Kidney tubule cell (primary cell): ENCODE data around the gene TFF1.
A peak's percentile ranks its signal among the peaks of the same experiment; 100 is the strongest.

ENCODE experiments used
- DNase-seq: peaks from one replicate; pipeline ENCODE4 v3.0.0-alpha.2; 2018; ENCODE audit warnings: low spot score

TFF1 gene

DNA sequence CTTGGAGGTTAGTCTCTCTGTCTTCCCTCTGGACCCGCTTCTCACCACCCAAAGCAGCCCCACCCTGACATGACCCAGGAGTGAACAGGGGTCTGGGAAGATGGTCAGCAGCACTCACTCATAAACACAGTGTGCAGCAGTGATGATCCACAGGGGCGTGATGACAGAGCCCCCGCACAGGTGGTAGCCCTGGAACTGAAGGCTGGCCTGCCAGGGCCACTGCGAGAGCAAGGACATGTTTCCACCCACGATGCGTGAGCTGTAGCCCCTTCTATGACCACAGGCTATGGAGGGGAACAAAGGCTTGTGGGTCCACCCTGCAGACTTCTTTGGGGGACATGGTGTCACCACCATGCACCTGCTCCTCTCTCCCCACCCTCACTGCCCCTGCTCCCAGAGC, 16.6 kb upstream of the TFF1 start:
- DNase-seq: no peak

GRCh38 chr21:42381347-42381984, 15.1 kb upstream of the TFF1 start:
- peak; percentile 75 for DNase-seq

GRCh38 chr21:42379426-42380215, 13.3 kb upstream of the TFF1 start:
- DNase-seq: no peak

GRCh38 chr21:42378418-42378817, 12.1 kb upstream of the TFF1 start:
- no peak for DNase-seq

DNA sequence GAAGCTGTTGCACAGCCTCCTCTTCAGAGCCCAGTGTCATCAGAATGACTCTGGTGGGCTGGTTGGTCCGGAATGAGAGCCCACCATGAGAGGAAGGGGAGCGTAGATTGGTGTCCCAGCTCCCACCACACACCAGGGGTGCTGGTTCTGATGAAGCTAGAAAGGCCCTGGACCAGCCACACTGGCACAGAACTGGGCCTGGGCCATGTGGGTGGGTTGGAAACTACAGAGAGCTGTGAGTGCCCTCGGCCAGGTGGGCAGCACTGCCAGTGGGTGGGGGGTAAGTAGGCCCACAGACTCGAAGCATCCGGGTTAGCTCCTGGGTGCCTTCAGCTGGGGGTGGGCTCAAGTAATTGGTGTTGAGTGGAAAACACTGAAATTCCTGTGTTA, 11.6 kb upstream of the TFF1 start:
- no peak for DNase-seq

DNA sequence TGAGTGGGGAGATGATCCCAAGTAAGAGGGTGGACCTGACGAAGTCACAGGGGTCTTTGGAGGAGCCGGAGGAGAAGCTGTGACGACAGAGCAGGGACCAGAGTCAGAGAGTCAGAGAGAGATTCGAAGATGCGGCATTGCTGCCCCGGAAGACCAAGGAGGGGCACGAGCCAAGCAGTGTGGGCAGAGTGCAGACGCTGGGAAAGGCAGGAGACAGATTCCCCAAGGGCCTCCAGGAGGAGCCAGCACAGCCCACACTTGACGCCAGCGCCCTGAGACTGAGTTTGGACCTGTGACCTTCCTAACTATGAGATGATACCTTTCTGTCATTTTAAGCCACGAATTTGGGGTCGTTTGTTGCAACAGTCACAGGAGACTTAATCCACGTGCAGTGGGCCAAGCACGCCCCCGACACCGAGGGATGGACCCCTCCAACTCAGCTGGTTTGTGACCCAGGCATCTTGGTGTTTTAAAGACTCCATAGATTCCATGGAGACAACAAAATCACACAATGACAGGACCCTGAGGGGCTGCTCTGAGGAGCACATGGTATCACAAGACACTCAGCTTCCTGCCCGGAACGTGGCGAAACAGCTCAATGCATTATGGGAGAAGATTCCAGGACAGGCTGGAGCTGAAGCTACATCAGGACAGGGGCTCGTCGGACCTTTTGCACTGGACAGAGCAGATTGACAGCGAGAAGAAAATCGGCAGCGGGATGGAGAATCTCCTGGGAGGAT, 11.0 kb upstream of the TFF1 start:
- DNase-seq: no peak

GRCh38 chr21:42376338-42376982, 10.1 kb upstream of the TFF1 start:
- no peak for DNase-seq

DNA sequence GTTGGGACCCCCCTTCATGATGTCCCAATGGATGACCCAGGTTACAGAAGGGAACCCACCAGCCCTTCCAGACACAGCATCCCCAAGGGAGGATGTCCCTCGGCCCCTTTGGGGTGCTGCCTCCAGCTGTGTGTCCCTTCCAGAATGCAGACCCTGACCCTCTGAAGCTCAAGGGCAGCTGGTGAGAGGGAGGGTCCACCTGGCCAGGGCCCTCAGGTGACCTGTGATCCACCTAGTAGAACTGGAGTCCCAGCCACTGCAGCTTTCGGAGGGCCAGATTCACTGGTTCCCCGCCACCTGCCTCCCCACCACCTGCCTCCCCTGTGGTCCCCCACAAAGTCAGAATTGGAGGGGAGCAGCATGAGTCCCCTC, 9.6 kb upstream of the TFF1 start:
- no peak for DNase-seq

- no peak for DNase-seq
Observed at GRCh38 chr21:42375506-42375905, 9.2 kb upstream of the TFF1 start.

DNA sequence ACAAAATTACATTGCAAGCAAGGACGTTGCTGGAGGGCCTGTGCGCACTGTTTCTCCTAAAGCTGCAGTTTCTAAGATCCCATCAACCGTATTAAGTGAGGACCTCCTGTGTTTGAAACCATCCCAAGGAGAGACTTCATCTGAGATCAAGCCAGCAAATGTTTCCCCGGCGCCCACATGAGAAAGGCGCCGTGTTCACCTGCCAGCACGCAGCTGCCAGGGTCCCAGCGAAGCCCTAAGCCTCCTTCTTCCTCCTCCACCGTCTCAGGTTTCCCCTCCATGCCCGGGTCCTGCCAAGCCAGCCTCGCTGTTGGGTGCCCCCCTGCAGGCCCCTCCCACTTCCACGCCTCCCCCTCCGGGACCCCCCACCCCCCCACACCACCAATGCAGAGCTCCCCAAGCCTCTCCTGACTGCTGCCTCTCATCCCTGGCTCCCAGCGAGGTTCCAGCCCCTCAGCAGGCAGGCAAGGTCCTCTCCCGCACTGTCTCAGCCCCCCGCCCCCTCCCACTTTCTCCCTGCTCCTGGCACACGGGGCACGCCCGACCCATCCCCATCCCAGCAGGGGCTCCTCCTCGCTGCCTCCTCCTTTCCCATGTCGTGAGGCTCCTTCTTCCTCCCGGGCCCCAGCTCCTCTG, 8.6 kb upstream of the TFF1 start:
- no peak for DNase-seq

DNA sequence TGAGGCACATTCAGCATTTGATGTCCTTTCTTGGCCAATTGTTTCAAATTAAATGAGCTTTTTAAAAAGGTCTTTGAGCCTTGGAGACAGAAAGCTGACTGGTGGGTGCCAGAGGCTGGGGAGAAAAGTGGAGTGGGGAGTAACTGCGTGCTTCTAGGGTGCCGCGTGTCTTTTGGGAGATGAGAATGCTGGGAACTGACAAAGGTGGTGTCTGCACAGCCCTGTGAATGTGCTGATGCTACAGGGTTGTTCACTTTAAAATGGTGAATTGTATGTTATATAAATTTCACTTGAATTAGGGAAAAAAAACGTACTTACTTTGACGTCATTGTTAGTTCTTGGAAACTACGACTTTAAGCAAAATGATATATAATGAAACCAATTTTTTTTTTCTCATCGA, 8.1 kb upstream of the TFF1 start:
- no peak for DNase-seq

DNA sequence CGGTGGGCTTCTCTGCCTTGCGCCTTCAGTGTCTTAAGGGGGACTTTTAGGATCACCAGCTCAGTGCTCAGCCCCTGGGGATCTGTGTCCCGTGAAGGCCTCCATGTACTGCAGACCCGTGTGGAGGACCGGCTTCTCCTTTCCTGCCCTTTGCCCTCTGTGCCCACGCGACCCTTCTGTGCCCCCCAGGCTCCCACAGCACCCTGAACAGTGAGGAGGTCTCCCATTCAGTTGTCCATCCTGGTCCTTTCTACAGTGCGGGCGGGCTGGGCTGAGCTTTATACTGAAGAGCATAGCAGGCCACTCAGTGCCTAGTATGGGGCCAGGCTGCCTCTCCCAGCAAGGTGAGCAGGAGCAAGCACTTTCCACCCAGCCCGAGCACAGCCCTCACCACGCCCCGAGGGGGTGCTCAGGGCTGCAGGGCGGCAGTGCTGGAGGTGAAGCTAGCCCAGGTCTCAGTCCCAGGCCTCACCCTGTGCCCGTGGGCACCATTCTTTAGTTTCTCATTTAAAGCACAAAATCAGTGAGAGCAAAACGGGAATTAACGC, 7.6 kb upstream of the TFF1 start:
- DNase-seq: no peak

GRCh38 chr21:42373196-42373907, 7.0 kb upstream of the TFF1 start:
- no peak for DNase-seq

DNA sequence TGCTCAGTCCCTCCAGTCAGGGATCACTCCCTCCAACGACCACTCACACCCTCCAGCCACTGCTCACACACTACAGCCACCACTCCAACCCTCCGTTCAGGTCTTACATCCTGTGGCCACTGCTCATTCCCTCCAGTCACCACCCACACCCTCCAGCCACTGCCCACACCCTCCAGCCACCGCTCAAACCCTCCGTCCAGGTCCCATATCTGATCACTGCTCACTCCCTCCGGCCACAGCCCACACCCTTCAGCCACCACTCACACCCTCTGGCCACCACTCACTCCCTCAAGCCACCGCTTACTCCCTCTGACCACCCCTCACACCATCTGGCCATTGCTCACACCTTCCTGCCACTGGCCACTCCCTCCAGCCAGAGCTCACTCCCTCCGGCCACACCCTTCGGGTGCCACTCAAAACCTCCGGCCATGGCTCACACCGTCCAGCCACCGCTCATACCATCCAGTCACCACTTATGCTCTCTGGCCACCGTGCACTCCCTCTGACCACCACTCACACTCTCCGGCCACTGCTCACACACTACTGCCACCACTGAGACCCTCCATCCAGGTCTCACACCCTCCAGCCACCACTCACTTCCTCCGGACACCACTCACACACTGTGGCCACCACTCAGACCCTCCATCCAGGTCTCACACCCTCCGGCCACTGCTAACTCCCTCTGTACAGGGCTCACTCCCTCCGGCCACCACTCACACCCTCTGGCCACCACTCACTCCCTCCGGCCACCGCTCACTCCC, 4.7 kb upstream of the TFF1 start:
- no peak for DNase-seq

DNA sequence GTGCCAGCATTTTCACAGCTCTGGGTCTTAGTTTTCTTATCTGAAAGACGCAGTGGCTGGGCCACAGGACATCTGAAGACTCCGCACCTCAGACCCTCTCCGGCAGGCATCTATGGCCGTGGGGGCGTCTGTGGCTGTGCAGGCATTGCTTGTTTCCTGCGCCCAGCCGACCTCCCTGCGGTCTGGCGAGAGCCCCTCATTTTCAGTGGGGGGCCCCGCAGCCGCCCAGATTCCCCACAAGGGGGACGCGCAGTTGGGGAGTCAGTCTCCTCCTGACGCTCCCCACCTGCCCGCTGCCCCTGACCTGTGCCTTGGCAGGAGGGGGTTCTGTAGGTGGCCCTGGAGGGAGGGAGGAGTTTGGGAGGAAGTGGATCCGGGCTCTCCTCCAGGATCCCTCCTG, 3.5 kb upstream of the TFF1 start:
- DNase-seq: no peak

- DNase-seq: no peak
Observed at GRCh38 chr21:42367367-42368165, 1.2 kb upstream of the TFF1 start.

DNA sequence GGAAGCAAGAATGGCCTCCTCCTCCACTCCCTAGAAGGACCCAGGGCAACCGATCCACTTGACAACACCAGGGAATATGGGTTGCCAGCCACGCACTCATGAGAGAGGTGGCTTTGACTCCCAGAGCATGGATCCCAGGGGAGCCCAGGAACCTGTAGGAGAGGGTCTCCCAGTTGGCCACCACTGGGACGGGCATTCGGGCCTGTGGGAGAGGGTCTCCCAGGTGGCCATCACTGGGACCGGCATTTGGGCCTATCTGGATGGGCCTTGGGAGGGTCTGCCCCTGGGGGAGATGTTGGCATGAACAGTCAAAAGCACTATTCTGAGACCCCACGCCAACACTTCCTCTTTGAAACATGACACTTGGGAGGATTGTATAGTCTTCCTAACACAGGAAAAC, 565 bp downstream of the TFF1 start:
- DNase-seq: no peak

GRCh38 chr21:42364304-42364865, 1.9 kb downstream of the TFF1 start:
- no peak for DNase-seq

GRCh38 chr21:42363312-42363711, 3.0 kb downstream of the TFF1 start:
- peak; percentile 39 for DNase-seq
